ENCODE results near the gene MBOAT1. TPM values are rescaled to one million over a fixed set of nuclear protein-coding genes. Genes with fewer than 3 reads are reported as not detected.

Gene MBOAT1
- total RNA-seq, 1 experiment from 2014 or later, result 9.9 TPM

DNA sequence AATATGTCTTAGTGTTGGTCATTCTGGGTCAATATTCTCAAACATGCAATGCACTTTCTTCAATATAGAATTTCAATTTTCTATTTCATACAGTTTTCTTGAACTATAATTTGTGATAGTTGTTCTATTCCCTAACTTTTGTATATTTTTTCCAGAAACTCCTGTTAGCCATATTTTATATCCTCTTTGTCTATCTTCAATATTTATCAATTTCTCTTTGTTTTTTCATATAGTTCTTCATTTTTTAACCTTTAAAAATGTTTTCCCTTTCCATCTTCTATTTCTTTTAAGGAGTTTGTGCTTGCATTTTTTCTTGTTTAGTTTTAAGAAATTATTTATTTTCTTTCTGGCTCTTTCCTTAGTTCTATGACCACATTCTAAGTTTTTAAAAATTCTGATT lies 42.0 kb upstream of the MBOAT1 start:
- Histone ChIP-seq H3K18ac (ENCODE audit: insufficient read length, low read depth, low read length) (no peak overlapping the region), H3K27me3 (ENCODE audit: insufficient read depth, low read length) (no peaks in the 10 kb centered on the region), H2BK12ac (ENCODE audit: insufficient read length, low read depth, low read length) (no peak overlapping the region), H2BK20ac (ENCODE audit: low read depth, low read length, poor library complexity, severe bottlenecking) (no peak overlapping the region), H3K23ac (ENCODE audit: insufficient read length, low read depth, low read length) (no peak overlapping the region), H3K79me2 (ENCODE audit: insufficient read depth, low read length) (no peaks in the 10 kb centered on the region), H3K9me3 (ENCODE audit: control insufficient read depth, low read depth, low read length) (no peaks in the 10 kb centered on the region), H2BK15ac (ENCODE audit: low read depth, low read length) (no peak overlapping the region), H3K4me1 (ENCODE audit: insufficient read depth, low read length) (no peaks in the 10 kb centered on the region), H3K9ac (ENCODE audit: extremely low read depth, insufficient read length, low read length) (no peak overlapping the region), H3K79me1 (ENCODE audit: insufficient read depth, low read depth, low read length, poor library complexity, severe bottlenecking) (no peaks in the 10 kb centered on the region), H3K56ac (ENCODE audit: insufficient read length, low read depth, low read length) (no peak overlapping the region), H4K91ac (ENCODE audit: insufficient read length, low read depth, low read length) (no peak overlapping the region), H2BK120ac (ENCODE audit: low read depth, low read length, poor library complexity, severe bottlenecking) (no peak overlapping the region), H3K14ac (ENCODE audit: insufficient read depth, low read length) (no peak overlapping the region), H3K27ac (ENCODE audit: insufficient read length, low read depth, low read length) (no peak overlapping the region), H3T11ph (ENCODE audit: low read length) (no peak overlapping the region), H4K5ac (ENCODE audit: insufficient read length, low read depth, low read length) (no peak overlapping the region), H3K4ac (ENCODE audit: low read depth, low read length) (no peak overlapping the region), H4K8ac (replicated peaks; ENCODE audit: insufficient read length, low read depth, low read length) (no peak overlapping the region), H2BK5ac (ENCODE audit: insufficient read length, low read length) (no peak overlapping the region), H2AK5ac (ENCODE audit: insufficient read length, low read length) (no peak overlapping the region), H3K4me2 (ENCODE audit: insufficient read depth, insufficient read length, low read length) (no peak overlapping the region), H4K20me1 (ENCODE audit: control insufficient read depth, insufficient read depth, insufficient read length) (no peaks in the 10 kb centered on the region), H3K23me2 (ENCODE audit: insufficient read length, low read depth, low read length, poor library complexity, severe bottlenecking) (no peaks in the 10 kb centered on the region), H2AFZ (ENCODE audit: low read length) (no peak overlapping the region)
- Mint-ChIP-seq H3K27me3 (ENCODE audit: low read depth) (no peaks in the 10 kb centered on the region), H3K36me3 (ENCODE audit: insufficient read depth in 1 of 3, low read depth in 3 of 3) (no peaks in the 10 kb centered on the region), H3K4me3 (no peak overlapping the region), H3K27ac (no peak overlapping the region), H3K4me1 (no peaks in the 10 kb centered on the region), H3K9me3 (no peaks in the 10 kb centered on the region)
- no peak for DNase-seq
- TF ChIP-seq, protein P1, sequence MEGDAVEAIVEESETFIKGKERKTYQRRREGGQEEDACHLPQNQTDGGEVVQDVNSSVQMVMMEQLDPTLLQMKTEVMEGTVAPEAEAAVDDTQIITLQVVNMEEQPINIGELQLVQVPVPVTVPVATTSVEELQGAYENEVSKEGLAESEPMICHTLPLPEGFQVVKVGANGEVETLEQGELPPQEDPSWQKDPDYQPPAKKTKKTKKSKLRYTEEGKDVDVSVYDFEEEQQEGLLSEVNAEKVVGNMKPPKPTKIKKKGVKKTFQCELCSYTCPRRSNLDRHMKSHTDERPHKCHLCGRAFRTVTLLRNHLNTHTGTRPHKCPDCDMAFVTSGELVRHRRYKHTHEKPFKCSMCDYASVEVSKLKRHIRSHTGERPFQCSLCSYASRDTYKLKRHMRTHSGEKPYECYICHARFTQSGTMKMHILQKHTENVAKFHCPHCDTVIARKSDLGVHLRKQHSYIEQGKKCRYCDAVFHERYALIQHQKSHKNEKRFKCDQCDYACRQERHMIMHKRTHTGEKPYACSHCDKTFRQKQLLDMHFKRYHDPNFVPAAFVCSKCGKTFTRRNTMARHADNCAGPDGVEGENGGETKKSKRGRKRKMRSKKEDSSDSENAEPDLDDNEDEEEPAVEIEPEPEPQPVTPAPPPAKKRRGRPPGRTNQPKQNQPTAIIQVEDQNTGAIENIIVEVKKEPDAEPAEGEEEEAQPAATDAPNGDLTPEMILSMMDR (conservative IDR thresholded peaks at IDR 0.05), result no peak
